PC-3 (cell line): ENCODE measurements around the gene DNAAF3. TPM values are rescaled to one million over a fixed set of nuclear protein-coding genes. Genes with fewer than 3 reads are reported as not detected.
A peak's percentile ranks its signal among the peaks of the same experiment; 100 is the strongest.

Source experiments
- ATAC-seq: fragments of 200-7000 bp; cut with Tn5 transposase; 2 replicates; pipeline ENCODE4 v1.9.1; 2020; ENCODE audit warnings: mild to moderate bottlenecking, moderate library complexity
- BruUV-seq: library from RNA; stranded (reverse); fragments of 400-500 nt; replicated peaks from 2 replicates; lab custom pipeline; 2021; lab: Mats Ljungman, UMichigan
- CTCF ChIA-PET: fragments of 300-600 bp; sonication (Branson Sonifier 250); formaldehyde crosslinking; loops from one replicate; lab custom pipeline; 2022; ENCODE audit warnings: antibody characterized with exemption; lab: Charles Lee
- POLR2A ChIA-PET: fragments of 300-600 bp; sonication (Branson Sonifier 250); formaldehyde crosslinking; loops from one replicate; lab custom pipeline; 2022; ENCODE audit warnings: antibody characterized with exemption; ENCODE audit not compliant: unreplicated experiment; lab: Charles Lee
- DNase-seq: peaks from one replicate; pipeline ENCODE4 v3.0.0-alpha.2; 2015
- H2AFZ ChIP-seq: fragments of 300-600 bp; sonication (generic); 2 replicates; pipeline ENCODE4 v1.6.0; 2016; ENCODE audit warnings: antibody characterized with exemption, low read length
- H3F3A ChIP-seq: fragments of 300-600 bp; sonication (generic); one replicate; pipeline ENCODE4 v1.6.0; 2017; ENCODE audit warnings: antibody characterized with exemption, low read length, control low read depth, mild to moderate bottlenecking; ENCODE audit not compliant: unreplicated experiment
- H3K27ac ChIP-seq: fragments of 300-600 bp; sonication (generic); 2 replicates; pipeline ENCODE4 v1.5.1; 2016; ENCODE audit warnings: mild to moderate bottlenecking, low read length
- H3K27me3 ChIP-seq: fragments of 300-600 bp; sonication (generic); 2 replicates; pipeline ENCODE4 v1.6.1; 2016; ENCODE audit warnings: low read length, mixed read lengths
- H3K36me3 ChIP-seq: fragments of 300-600 bp; sonication (generic); 2 replicates; pipeline ENCODE4 v1.6.1; 2016; ENCODE audit warnings: low read depth, mixed run types, low read length, mixed read lengths
- H3K4me1 ChIP-seq: fragments of 300-600 bp; sonication (generic); 2 replicates; pipeline ENCODE4 v1.5.1; 2016; ENCODE audit warnings: low read length; ENCODE audit not compliant: insufficient read depth
- H3K4me2 ChIP-seq: fragments of 300-600 bp; sonication (generic); 2 replicates; pipeline ENCODE4 v1.6.0; 2016; ENCODE audit warnings: low read length
- H3K4me3 ChIP-seq: fragments of 300-600 bp; sonication (generic); 2 replicates; pipeline ENCODE4 v1.5.1; 2016; ENCODE audit warnings: mild to moderate bottlenecking, low read length, mixed read lengths
- H3K79me2 ChIP-seq: fragments of 300-600 bp; sonication (generic); 2 replicates; pipeline ENCODE4 v1.6.1; 2017; ENCODE audit warnings: low read length, mixed read lengths
- H3K9ac ChIP-seq: fragments of 300-600 bp; sonication (generic); 2 replicates; pipeline ENCODE4 v1.6.0; 2016; ENCODE audit warnings: mild to moderate bottlenecking, low read length
- H3K9me2 ChIP-seq: fragments of 300-600 bp; sonication (generic); replicated peaks from 2 replicates; pipeline ENCODE4 v1.6.1; 2016; ENCODE audit warnings: mixed run types, low read length, mixed read lengths
- H3K9me3 ChIP-seq: fragments of 300-600 bp; sonication (generic); 2 replicates; pipeline ENCODE4 v1.6.1; 2016; ENCODE audit warnings: low read length, mixed read lengths
- H4K20me1 ChIP-seq: fragments of 300-600 bp; sonication (generic); 2 replicates; pipeline ENCODE4 v1.6.1; 2016; ENCODE audit warnings: low read length, mixed read lengths
- EZH2 ChIP-seq: fragments of 300-600 bp; sonication (generic); IDR thresholded peaks from one replicate; pipeline ENCODE4 v1.6.1; 2017; ENCODE audit warnings: antibody characterized with exemption, mild to moderate bottlenecking, low read length; ENCODE audit not compliant: unreplicated experiment
- EZH2phosphoT487 ChIP-seq: fragments of 300-600 bp; sonication (generic); IDR thresholded peaks from 2 replicates; pipeline ENCODE4 v1.6.1; 2018; ENCODE audit warnings: mild to moderate bottlenecking, antibody characterized with exemption, low read length, borderline replicate concordance
- intact Hi-C: fragments of 100-400 bp; cut with micrococcal nuclease; formaldehyde crosslinking; loops from 2 replicates; pipeline ENCODE4 v1.9.0; 2023
- total RNA-seq: library from RNA; depleted of rRNA; stranded (reverse); fragments of >200 nt; gene quantifications from 2 replicates; pipeline ENCODE4 v1.2.3, GENCODE V29; 2014
- TF ChIP-seq, protein P1 (sequence below): fragments of 300-600 bp; sonication (generic); conservative IDR thresholded peaks from 2 replicates; pipeline ENCODE4 v1.5.1; 2017; ENCODE audit warnings: antibody characterized with exemption, low read depth, mild to moderate bottlenecking, low read length

Gene DNAAF3
- total RNA-seq, 1 experiment from 2014 or later, result 30.0 TPM

DNA sequence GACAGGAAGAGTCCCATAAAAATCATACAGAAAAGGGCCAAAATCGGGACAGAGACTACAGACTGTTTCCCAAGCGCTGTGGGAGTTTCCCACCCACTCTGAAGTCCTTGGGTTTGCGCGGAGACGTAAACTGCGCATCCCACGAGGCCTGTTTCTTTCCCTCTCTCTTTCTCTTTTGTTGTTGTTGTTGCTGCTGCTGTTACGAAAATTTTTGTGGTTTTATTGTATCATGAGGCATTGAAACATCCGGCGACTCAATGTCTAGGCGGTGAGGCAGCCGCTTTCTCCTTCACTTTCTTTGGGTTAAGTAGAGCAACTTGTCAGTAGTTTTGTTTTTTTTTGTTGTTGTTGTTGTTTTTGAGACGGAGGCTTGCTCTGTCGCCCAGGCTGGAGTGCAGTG, 47.4 kb downstream of the DNAAF3 start:
- H3K27me3 ChIP-seq, result peaks cover 9% of the 10 kb centered on the region
- no TSS peak for BruUV-seq
- ChIA-PET CTCF (no interaction called here), POLR2A (no interaction called here)
- peaks cover 5% of the 10 kb centered on the region for H3F3A ChIP-seq
- H3K9me2 ChIP-seq, result no peaks in the 10 kb centered on the region
- no peak for DNase-seq
- H3K9ac ChIP-seq, result no peak overlapping the region
- intact Hi-C loops, result loop anchor here (5.0 kb wide), 1 partner anchor 57 kb away; the partner anchor contains the start of gene RDH13
- peaks cover 30% of the 10 kb centered on the region for H3K79me2 ChIP-seq
- peaks cover 12% of the 10 kb centered on the region for H3K4me1 ChIP-seq
- peaks cover 25% of the 10 kb centered on the region for H4K20me1 ChIP-seq
- no peaks in the 10 kb centered on the region for H3K9me3 ChIP-seq
- no peak for TF ChIP-seq EZH2
- TF ChIP-seq EZH2phosphoT487, result no peak
- TF ChIP-seq, protein P1, sequence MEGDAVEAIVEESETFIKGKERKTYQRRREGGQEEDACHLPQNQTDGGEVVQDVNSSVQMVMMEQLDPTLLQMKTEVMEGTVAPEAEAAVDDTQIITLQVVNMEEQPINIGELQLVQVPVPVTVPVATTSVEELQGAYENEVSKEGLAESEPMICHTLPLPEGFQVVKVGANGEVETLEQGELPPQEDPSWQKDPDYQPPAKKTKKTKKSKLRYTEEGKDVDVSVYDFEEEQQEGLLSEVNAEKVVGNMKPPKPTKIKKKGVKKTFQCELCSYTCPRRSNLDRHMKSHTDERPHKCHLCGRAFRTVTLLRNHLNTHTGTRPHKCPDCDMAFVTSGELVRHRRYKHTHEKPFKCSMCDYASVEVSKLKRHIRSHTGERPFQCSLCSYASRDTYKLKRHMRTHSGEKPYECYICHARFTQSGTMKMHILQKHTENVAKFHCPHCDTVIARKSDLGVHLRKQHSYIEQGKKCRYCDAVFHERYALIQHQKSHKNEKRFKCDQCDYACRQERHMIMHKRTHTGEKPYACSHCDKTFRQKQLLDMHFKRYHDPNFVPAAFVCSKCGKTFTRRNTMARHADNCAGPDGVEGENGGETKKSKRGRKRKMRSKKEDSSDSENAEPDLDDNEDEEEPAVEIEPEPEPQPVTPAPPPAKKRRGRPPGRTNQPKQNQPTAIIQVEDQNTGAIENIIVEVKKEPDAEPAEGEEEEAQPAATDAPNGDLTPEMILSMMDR, result no peak
- H3K27ac ChIP-seq, result no peak overlapping the region
- H3K4me3 ChIP-seq, result no peak overlapping the region
- no peak overlapping the region for H3K4me2 ChIP-seq
- ATAC-seq, result no peak
- H2AFZ ChIP-seq, result no peak overlapping the region
- no peaks in the 10 kb centered on the region for H3K36me3 ChIP-seq

DNA sequence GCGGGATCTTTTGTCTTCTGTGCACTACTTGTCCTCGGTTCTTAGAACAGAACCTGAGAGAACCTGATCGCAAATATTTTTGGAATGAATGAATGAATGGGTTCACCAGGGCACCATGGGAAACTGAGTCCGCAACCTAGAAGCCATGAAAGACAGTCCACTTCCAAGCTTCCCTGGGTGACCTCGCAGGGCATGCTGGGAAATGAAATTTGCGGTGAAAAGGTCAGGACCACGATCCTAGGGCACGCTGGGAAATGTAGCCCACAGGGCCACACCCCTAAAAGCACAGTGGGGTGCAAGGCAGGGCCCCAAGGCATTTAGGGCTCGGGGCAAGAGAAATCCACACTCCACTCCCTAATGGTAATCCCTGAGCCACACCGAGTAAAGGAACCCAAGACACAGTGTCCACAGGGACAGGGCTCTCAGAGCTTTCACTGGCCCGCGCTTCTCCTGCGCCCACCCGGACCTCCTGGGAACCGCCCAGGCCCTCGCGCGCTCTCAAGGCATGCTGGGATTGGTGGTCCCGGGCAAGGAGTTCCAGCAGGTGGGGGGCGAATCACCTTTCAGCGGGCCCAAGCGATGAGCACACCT, 47.9 kb downstream of the DNAAF3 start:
- Histone ChIP-seq H3K4me3 (peak overlapping the region; percentile 69), H3K36me3 (no peaks in the 10 kb centered on the region), H3K9me2 (no peaks in the 10 kb centered on the region), H3K27me3 (0 out of 2 replicates have a peak, but pooled peaks cover 4% of the 10 kb centered on the region), H3F3A (peaks cover 5% of the 10 kb centered on the region), H3K27ac (no peak overlapping the region), H4K20me1 (peaks cover 29% of the 10 kb centered on the region), H3K4me2 (peak overlapping the region; percentile 86), H3K9me3 (no peaks in the 10 kb centered on the region), H3K9ac (peak overlapping the region; percentile 69), H2AFZ (peak overlapping the region; percentile 88), H3K79me2 (peaks cover 36% of the 10 kb centered on the region), H3K4me1 (peaks cover 12% of the 10 kb centered on the region)
- POLR2A ChIA-PET, result no interaction called here
- DNase-seq (no peak), ATAC-seq (no peak)
- intact Hi-C loops, result loop anchor here (5.0 kb wide), 1 partner anchor 56 kb away; the partner anchor contains the start of gene RDH13
- BruUV-seq, result no TSS peak
- TF ChIP-seq, protein P1, result no peak
- TF ChIP-seq EZH2 (no peak), EZH2phosphoT487 (no peak)
- CTCF ChIA-PET, result interaction anchor here (0.5 kb wide), 1 partner anchor 94 kb away, joined by 3 read pairs; no protein-coding TSS in a partner anchor
